Lower leg skin (tissue), 3 donors: ENCODE results near the gene AVP.
"Not testable (repeated sequence)": the region's sequence is repeated elsewhere in the genome, so short reads cannot be mapped to it uniquely, and the experiment has no call there.

Experiments
- POLR2A ChIP-seq, 2 donors: fragments of 450-650 bp; IDR thresholded peaks; one replicate each; pipeline ENCODE4 v1.6.1; 2016 to 2017; ENCODE audit warnings: antibody characterized with exemption in 2 of 2, mild to moderate bottlenecking in 1 of 2, moderate library complexity in 1 of 2
- TF ChIP-seq, protein P1 (sequence below), 3 donors: fragments of 450-650 bp; IDR thresholded peaks; one replicate each; pipeline ENCODE4 v1.5.1; 2016; ENCODE audit warnings: antibody characterized with exemption in 3 of 3, mild to moderate bottlenecking in 3 of 3, moderate library complexity in 2 of 3

GRCh38 chr20:3124773-3125560, 40.4 kb upstream of the AVP start:
- TF ChIP-seq, protein P1, sequence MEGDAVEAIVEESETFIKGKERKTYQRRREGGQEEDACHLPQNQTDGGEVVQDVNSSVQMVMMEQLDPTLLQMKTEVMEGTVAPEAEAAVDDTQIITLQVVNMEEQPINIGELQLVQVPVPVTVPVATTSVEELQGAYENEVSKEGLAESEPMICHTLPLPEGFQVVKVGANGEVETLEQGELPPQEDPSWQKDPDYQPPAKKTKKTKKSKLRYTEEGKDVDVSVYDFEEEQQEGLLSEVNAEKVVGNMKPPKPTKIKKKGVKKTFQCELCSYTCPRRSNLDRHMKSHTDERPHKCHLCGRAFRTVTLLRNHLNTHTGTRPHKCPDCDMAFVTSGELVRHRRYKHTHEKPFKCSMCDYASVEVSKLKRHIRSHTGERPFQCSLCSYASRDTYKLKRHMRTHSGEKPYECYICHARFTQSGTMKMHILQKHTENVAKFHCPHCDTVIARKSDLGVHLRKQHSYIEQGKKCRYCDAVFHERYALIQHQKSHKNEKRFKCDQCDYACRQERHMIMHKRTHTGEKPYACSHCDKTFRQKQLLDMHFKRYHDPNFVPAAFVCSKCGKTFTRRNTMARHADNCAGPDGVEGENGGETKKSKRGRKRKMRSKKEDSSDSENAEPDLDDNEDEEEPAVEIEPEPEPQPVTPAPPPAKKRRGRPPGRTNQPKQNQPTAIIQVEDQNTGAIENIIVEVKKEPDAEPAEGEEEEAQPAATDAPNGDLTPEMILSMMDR (IDR thresholded peaks at IDR 0.05): not testable (repeated sequence)
- not testable (repeated sequence) for TF ChIP-seq POLR2A (IDR thresholded peaks at IDR 0.05)
